GM19193 (cell line): Measurements from ENCODE around the gene HLA-F.

Experiments used
- POLR2A ChIP-seq: IDR thresholded peaks from 4 replicates; pipeline ENCODE4 v1.6.1; 2011; ENCODE audit not compliant: insufficient read depth, insufficient read length; ENCODE audit errors: extremely low read depth

HLA-F gene

GRCh38 chr6:29746846-29747687 lies 23.8 kb downstream of the HLA-F start:
- TF ChIP-seq POLR2A, result no peak

DNA sequence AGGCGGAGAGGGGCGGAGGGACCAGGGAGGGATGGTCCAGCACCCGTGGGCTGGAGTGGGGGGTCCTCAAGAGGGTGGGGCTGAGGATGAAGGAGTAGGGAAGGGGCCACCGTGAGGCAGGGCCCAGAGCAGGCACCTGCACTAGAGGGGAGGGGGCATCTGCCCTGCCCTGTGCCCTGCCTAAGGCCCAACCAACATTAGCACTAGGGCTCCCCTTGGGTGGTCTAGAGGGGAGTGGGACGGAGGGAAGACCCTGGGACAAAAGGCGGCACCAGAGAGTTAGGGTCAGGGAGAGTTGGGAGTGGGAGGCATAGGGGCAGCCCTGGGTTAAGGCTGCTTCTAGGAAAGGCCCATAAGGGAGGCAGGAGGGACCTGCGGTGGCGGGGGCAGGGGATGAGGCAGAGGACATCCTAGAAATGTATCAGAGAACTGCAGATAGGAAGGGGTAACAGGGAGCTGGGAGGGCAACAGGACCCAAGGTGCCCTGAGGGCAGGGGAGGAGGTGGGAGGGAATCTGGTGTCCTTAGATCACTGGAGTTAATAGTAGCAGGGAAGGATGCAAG lies 24.5 kb downstream of the HLA-F start:
- no peak for TF ChIP-seq POLR2A

DNA sequence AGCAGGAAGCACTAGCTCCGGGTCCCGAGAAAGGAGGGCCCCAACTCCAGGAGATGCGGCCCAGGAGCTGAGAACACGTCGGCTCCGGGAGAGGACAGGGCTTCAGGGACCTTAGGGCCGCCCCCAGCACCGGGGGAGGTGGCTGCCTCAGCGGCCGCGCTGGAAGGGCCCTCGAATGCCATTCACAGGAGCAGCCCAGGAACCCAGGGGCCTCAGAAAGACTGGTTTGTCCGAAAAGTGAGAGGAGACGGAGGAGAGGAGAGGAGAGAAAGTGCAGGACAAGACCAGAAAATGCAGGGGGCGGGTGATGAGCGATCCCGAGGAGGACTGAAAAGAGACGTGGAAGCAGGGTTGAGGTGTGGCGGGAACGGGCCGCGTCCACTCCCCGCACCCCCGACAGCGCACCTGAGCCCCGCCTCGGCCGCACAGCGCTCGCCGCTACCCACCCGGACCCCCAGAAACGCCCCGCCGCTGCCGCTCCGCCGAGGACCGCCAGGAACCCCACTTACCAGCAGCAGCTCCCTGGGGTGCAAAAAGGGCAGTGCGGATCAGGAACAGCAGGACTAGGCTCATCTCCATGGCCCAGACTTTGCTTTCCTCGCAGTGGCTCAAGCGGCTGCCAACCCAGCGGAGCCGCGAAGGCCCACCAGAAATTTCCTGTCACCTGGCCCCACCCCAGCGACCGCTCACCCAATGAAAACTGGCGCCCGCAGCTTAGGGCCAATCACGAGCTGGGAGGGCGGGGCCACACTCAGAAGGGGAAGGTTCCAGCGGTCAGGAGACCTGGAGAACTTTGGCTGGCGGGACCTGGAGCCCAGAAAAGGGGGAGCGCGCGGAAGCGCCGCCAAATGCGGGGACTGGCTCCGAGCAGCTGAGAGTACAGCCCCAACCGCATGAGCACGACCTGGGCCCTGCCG lies 25.4 kb downstream of the HLA-F start:
- TF ChIP-seq POLR2A, result peak; percentile 54

DNA sequence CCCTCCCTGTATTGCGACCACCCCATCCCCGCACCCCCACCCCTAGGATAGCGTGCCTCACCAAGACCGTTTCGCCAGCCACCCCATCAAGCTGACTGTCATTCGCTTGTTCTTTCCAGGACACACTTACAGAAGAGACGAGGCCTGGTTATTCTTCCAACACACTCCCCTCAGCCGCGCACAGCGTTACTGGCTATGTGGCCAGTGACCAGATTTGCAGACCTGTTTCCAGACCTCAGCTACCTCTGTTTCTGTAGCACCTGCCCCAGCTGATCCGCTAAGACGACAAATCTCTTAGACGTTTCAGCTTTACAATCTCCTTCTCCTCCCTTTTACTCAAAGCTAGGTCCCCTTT lies 26.1 kb downstream of the HLA-F start:
- no peak for TF ChIP-seq POLR2A

DNA sequence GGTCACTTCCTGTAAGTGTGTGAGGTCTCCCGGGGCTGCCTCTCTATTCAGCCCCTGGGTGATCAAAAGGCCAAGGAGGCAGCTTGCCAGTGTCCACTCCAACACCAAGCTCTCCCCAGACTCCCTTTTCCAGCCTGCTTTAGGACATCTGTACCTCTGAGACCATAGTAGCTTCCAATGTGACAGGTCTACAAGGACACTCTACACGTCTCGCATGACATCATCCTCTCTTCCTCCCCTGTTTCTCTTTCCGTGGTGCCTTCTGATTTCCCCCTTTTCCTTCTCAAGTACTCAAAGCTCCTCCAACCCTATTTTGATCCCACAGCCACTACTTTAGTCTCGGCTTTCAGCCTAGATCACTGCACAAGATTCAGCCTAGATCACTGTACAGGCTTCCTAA lies 26.4 kb downstream of the HLA-F start:
- no peak for TF ChIP-seq POLR2A

DNA sequence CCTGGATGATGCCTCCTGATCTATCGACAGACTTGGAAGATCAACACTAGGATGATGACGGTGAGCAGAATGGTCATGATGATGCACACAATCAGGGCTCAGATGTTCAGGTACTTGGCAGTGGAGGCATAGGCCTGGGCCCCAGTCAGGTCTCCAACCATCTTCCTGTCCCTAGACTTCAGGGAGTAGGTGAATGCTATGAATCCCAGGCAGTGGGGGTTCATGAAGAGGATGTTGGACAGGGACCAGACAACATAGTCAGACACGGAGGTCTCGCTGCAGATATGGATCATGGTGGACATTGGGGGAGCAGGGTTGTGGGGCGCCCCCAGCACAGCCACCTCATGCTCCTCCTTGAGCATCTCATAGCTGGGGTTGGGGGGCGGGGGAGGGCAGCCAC lies 27.5 kb downstream of the HLA-F start:
- no peak for TF ChIP-seq POLR2A

DNA sequence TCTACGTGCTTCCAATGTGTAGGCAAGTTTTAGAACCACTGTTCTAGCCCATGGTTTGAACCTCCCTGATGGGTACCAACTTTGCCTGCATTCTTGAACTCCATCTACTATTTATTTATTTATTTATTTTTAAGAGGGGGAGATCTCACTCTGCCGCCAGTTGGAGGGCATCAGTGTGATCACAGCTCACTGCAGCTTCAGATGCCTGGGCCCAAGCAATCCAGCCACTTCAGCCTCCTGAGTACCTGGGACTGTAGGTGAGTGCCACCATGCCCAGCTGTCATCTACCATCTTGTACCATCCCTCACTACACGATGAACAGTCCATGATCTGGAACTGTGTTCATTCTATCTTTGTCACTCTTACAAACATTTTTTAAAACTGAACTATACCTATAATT lies 28.2 kb downstream of the HLA-F start:
- no peak for TF ChIP-seq POLR2A

- TF ChIP-seq POLR2A, result peak; percentile 12
Measured at GRCh38 chr6:29752451-29753308, 29.4 kb downstream of the HLA-F start.

- TF ChIP-seq POLR2A, result no peak
Measured at GRCh38 chr6:29753309-29753644, 30.0 kb downstream of the HLA-F start.

GRCh38 chr6:29755295-29755871 lies 32.1 kb downstream of the HLA-F start:
- TF ChIP-seq POLR2A, result no peak

DNA sequence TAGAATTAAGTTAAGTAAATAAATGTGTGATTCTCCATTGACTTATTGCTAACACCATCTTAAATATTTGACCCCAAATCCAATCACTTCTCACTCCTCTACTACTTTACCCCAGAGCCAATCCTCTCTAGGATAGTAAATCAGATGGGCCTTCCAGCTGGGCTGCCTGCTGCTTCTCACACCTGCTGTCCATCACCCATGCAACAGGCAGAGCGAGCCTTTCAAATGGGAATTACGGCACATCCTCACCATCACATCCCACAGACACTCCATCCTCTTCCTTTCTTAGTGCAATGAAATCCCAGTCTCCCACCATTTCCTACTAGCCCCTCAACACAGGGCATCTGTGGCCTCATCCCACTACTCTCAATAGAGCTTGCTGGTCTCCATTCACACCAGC lies 34.0 kb downstream of the HLA-F start:
- TF ChIP-seq POLR2A, result no peak

DNA sequence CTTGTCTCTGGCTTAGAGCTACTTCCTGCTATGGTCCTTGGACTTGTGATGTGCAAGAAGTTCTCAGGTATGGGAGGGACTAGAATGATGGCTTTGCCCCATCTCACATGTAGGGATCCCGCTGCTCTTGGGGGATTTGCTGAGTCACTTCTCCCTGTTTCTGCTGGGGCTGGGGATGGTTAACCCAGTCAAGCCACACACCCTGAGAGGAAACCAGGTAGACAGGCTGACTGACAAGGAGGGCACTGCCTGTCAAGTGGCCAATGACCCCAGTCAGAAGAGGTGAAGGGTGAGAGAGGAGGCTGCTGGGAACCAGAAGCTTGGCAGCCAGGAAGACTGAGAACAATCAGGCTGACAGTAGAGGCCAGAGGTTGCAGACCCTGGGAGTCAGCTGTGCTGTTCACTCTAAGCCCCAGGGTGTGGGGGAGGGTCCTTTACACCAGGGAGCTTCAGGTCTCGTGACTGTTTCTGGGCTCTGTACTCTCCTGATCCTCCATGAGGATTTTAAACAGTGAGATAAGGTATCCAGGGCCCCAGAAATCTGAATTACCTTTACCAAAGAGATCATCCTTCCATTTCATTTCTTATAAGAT lies 34.6 kb downstream of the HLA-F start:
- TF ChIP-seq POLR2A, result no peak

DNA sequence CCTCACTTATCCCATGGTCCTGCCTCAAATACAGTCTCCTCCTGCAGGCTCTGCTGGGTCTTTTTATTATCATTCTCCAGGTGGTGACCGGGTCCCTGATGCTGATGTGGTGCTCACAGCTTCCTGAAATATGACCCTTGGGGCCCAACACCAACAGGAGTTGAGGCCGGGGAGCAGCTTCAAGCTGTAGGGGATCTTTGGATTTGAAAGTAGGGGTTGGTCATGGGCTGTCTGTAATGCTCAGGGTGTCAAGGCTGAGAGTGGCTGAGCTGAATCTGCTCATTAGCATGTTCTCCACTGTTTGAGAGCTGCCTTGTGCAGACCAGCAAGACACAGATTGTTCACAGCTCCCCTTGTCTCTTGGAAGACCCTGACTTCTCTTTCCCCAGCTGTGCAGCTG lies 35.5 kb downstream of the HLA-F start:
- no peak for TF ChIP-seq POLR2A

DNA sequence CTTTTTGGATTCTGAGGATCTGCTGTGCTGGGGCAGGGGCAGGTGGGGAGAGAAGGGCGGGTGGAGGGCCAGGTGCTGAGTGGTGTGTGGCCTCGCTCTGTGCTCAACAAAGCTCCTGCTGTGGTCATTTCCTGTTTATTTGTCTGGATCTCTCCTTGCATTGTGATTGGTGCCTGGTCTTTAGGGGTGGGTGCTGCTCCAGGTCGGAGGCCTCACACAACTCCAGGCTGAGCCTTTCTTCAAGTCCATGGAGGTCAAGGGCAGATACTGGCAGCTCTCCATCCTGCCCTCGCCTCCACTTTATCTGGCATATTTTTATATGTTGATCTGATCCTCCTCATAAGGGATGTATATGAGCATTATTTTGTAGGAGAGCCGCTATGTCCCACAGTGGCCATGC lies 36.2 kb downstream of the HLA-F start:
- no peak for TF ChIP-seq POLR2A
